SK-N-SH (cell line): ENCODE results near the gene FAM50B.

Source experiments
- EP300 ChIP-seq, 2 experiments: IDR thresholded peaks; 2 replicates each; pipeline versions ENCODE4 v1.4.0 to v1.6.1; 2012; ENCODE audit warnings: borderline replicate concordance in 1 of 2, low read depth in 1 of 2, low read length in 1 of 2
- TAF1 ChIP-seq: IDR thresholded peaks from 2 replicates; pipeline ENCODE4 v1.6.1; 2012; ENCODE audit warnings: low read depth, mild to moderate bottlenecking, low read length, moderate library complexity, borderline replicate concordance
- TF ChIP-seq, protein P1 (sequence below): IDR thresholded peaks from 2 replicates; pipeline ENCODE4 v1.4.0; 2012; ENCODE audit warnings: low read depth, borderline replicate concordance
- TF ChIP-seq, protein P2 (sequence below): fragments of 200-600 bp; sonication (generic); IDR thresholded peaks from 2 replicates; pipeline ENCODE4 v1.6.1; 2017; ENCODE audit warnings: antibody characterized with exemption, mild to moderate bottlenecking, moderate library complexity

DNA sequence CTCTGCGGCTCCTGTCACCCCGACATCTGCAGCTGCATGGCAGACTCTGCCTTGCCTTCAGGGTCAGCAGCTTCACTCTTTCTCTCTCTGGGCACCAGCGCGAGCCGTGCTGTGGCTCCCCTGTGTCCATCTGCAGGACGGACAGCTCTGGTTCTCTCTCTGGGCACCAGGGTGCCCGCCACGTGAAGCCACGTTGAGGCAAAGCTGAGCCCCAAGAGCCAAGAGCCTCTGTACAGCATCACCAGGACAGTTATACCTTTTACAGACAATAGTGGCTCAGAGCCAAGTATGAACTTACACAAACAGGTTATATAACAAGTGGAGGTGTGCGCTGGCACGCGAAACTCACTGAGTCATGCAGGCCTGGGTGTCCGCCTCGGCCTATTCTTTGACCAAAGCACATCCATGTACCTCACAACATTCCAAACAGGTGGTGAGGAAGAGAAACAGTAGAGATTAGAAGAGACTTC is 50.8 kb downstream of the FAM50B start:
- TF ChIP-seq, protein P1, sequence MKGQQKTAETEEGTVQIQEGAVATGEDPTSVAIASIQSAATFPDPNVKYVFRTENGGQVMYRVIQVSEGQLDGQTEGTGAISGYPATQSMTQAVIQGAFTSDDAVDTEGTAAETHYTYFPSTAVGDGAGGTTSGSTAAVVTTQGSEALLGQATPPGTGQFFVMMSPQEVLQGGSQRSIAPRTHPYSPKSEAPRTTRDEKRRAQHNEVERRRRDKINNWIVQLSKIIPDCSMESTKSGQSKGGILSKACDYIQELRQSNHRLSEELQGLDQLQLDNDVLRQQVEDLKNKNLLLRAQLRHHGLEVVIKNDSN, result no peak
- TF ChIP-seq, protein P2, sequence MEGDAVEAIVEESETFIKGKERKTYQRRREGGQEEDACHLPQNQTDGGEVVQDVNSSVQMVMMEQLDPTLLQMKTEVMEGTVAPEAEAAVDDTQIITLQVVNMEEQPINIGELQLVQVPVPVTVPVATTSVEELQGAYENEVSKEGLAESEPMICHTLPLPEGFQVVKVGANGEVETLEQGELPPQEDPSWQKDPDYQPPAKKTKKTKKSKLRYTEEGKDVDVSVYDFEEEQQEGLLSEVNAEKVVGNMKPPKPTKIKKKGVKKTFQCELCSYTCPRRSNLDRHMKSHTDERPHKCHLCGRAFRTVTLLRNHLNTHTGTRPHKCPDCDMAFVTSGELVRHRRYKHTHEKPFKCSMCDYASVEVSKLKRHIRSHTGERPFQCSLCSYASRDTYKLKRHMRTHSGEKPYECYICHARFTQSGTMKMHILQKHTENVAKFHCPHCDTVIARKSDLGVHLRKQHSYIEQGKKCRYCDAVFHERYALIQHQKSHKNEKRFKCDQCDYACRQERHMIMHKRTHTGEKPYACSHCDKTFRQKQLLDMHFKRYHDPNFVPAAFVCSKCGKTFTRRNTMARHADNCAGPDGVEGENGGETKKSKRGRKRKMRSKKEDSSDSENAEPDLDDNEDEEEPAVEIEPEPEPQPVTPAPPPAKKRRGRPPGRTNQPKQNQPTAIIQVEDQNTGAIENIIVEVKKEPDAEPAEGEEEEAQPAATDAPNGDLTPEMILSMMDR, result no peak
- TF ChIP-seq TAF1 (no peak), EP300 (IDR thresholded peaks at IDR 0.05; ENCODE audit: borderline replicate concordance in 1 of 2, low read depth in 1 of 2, low read length in 1 of 2) (no peak)
